Measurements from ENCODE around the gene ATRIP. TPM values are rescaled to one million over a fixed set of nuclear protein-coding genes. Genes with fewer than 3 reads are reported as not detected.
A peak's percentile ranks its signal among the peaks of the same experiment; 100 is the strongest.

The ATRIP gene
- total RNA-seq, 1 donor from 2014 or later = 15.8 TPM

DNA sequence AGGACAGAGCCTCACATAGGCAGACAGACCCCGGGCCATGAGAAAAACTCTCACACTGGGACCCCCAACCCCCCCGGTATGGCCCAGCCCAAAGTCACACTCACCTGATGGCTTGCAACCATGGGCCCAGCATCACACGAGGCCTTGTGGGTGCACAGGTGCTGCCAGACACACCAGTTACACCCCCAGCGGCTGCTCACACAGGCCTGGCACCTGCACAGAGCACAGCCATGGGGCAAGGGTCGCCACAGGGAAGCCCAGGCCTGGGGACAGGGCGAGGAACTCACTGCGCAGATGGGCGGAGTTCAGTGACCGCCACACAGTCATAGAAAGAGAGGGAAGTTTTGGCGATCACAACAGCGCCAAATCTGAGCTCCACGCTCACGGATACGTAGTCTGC is 26.0 kb upstream of the ATRIP start:
- no peak for DNase-seq
- Mint-ChIP-seq H3K9me3 (ENCODE audit: unreplicated experiment) (no peaks in the 10 kb centered on the region), H3K27me3 (ENCODE audit: unreplicated experiment) (peaks cover 2% of the 10 kb centered on the region), H3K4me1 (ENCODE audit: low read depth, unreplicated experiment) (peaks cover 4% of the 10 kb centered on the region), H3K27ac (ENCODE audit: unreplicated experiment) (no peak overlapping the region), H3K4me3 (ENCODE audit: unreplicated experiment) (no peak overlapping the region), H3K36me3 (ENCODE audit: unreplicated experiment) (no peaks in the 10 kb centered on the region)
- TF ChIP-seq, protein P1, sequence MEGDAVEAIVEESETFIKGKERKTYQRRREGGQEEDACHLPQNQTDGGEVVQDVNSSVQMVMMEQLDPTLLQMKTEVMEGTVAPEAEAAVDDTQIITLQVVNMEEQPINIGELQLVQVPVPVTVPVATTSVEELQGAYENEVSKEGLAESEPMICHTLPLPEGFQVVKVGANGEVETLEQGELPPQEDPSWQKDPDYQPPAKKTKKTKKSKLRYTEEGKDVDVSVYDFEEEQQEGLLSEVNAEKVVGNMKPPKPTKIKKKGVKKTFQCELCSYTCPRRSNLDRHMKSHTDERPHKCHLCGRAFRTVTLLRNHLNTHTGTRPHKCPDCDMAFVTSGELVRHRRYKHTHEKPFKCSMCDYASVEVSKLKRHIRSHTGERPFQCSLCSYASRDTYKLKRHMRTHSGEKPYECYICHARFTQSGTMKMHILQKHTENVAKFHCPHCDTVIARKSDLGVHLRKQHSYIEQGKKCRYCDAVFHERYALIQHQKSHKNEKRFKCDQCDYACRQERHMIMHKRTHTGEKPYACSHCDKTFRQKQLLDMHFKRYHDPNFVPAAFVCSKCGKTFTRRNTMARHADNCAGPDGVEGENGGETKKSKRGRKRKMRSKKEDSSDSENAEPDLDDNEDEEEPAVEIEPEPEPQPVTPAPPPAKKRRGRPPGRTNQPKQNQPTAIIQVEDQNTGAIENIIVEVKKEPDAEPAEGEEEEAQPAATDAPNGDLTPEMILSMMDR (IDR thresholded peaks at IDR 0.05; ENCODE audit: partially characterized antibody, unreplicated experiment) = no peak

DNA sequence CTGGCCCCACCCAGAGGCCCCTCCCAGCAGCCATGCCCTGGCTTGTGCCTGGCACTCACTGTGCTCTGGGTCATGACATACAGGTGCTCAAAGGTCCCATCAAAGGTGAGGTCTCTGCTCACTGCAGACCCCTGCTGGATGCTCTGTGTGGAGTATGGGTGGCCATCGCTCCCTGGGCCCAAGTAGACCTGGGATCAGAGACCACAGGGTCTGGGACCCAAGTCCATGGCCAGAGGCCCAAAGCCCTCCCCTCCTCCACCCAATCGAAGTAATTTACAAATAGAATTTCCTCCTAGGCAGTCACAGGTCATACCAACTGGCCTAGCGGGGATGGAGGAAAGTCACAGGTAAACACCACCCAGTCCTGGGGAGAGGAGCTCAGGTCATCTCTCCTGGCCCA is 24.3 kb upstream of the ATRIP start:
- no peak for DNase-seq
- Mint-ChIP-seq H3K27me3 (ENCODE audit: unreplicated experiment) (peaks cover 2% of the 10 kb centered on the region), H3K4me1 (ENCODE audit: low read depth, unreplicated experiment) (peaks cover 12% of the 10 kb centered on the region), H3K27ac (ENCODE audit: unreplicated experiment) (no peak overlapping the region), H3K4me3 (ENCODE audit: unreplicated experiment) (no peak overlapping the region), H3K36me3 (ENCODE audit: unreplicated experiment) (no peaks in the 10 kb centered on the region), H3K9me3 (ENCODE audit: unreplicated experiment) (peaks cover 3% of the 10 kb centered on the region)
- TF ChIP-seq, protein P1 (IDR thresholded peaks at IDR 0.05; ENCODE audit: partially characterized antibody, unreplicated experiment) = no peak

DNA sequence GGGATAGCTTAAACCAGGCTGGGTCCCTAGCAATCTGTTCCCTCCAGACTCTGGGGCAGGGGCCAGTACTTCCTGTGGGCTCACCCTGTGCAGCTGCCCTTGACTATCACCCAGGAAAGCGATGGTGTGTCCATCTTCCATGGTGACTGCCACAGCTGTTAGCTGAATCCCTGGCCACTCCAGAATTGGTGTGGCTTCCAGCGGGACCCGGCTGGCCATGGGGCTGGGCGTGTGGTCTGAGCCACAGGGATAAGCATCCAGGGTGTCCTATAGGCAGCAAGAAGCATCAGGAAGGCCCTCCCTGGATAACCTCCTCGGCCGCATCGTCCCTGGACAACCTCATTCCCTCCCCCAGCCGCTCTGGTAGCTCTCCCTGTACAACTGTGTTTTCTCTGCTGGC is 23.9 kb upstream of the ATRIP start:
- peak overlapping the region; percentile 46 for H3K4me3 Mint-ChIP-seq (ENCODE audit: unreplicated experiment)
- H3K27me3 Mint-ChIP-seq (ENCODE audit: unreplicated experiment) = peaks cover 5% of the 10 kb centered on the region
- H3K4me1 Mint-ChIP-seq (ENCODE audit: low read depth, unreplicated experiment) = peaks cover 16% of the 10 kb centered on the region
- TF ChIP-seq, protein P1 (IDR thresholded peaks at IDR 0.05; ENCODE audit: partially characterized antibody, unreplicated experiment) = no peak
- H3K27ac Mint-ChIP-seq (ENCODE audit: unreplicated experiment) = peak overlapping the region; percentile 36
- peaks cover 3% of the 10 kb centered on the region for H3K9me3 Mint-ChIP-seq (ENCODE audit: unreplicated experiment)
- no peak for DNase-seq
- H3K36me3 Mint-ChIP-seq (ENCODE audit: unreplicated experiment) = no peaks in the 10 kb centered on the region

DNA sequence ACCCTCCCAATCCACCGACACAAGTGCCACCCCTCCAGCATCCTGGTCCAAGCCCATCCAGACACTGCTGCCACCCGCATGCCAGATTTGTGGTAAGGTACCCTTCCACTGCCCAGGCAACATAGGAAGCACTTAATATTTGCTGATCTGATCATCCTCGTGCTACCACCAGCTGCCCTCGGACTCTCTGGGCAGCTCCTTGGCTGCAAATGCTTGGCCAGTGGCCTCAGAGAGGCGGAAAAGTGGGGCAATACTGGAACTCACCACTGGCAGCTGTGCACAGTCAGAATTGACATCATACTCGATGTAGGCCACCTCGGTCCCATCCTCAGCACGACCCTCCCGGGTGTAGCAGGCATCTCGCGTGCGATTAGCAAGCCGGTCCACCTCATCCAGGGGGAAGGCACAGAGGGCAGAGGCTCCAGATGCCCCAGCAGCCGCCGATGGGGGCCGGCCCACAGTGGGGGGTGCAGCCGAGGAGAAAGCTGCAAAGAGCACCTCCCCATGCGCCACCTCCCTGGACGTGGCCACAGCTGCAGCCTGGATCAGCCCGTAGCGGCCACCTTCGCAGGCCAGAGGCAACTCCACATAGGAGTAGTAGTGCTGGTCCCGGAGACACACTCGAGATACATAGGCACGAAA is 23.2 kb upstream of the ATRIP start:
- Mint-ChIP-seq H3K4me1 (ENCODE audit: low read depth, unreplicated experiment) (peaks cover 19% of the 10 kb centered on the region), H3K36me3 (ENCODE audit: unreplicated experiment) (no peaks in the 10 kb centered on the region), H3K27ac (ENCODE audit: unreplicated experiment) (peak overlapping the region; percentile 36)

More for the DNA sequence above, 23.2 kb upstream of the ATRIP start:
- peaks cover 7% of the 10 kb centered on the region for H3K27me3 Mint-ChIP-seq (ENCODE audit: unreplicated experiment)
- no peak for DNase-seq
- peaks cover 8% of the 10 kb centered on the region for H3K9me3 Mint-ChIP-seq (ENCODE audit: unreplicated experiment)
- peak overlapping the region; percentile 46 for H3K4me3 Mint-ChIP-seq (ENCODE audit: unreplicated experiment)
- TF ChIP-seq, protein P1 (IDR thresholded peaks at IDR 0.05; ENCODE audit: partially characterized antibody, unreplicated experiment) = no peak
